IMR-90 (cell line): ENCODE measurements around the gene MIEN1.

Source experiments
- BHLHE40 ChIP-seq: fragments of 150-350 bp; IDR thresholded peaks from 2 replicates; pipeline ENCODE4 v1.6.1; 2016; ENCODE audit warnings: mild to moderate bottlenecking, low read depth, low read length
- CEBPB ChIP-seq: IDR thresholded peaks from 2 replicates; pipeline ENCODE4 v1.6.1; 2012; ENCODE audit warnings: low read depth, low read length, improper control_type of control experiment
- MAFK ChIP-seq: IDR thresholded peaks from 2 replicates; pipeline ENCODE4 v1.6.1; 2012; ENCODE audit warnings: low read depth, low read length, improper control_type of control experiment
- NFE2L2 ChIP-seq: fragments of 150-350 bp; IDR thresholded peaks from 2 replicates; pipeline ENCODE4 v1.6.1; 2016; ENCODE audit warnings: low read depth, mild to moderate bottlenecking, low read length
- POLR2A ChIP-seq: IDR thresholded peaks from 2 replicates; pipeline ENCODE4 v1.6.1; 2012; ENCODE audit warnings: mild to moderate bottlenecking, low read depth, low read length
- RAD21 ChIP-seq: IDR thresholded peaks from 2 replicates; pipeline ENCODE4 v1.6.1; 2012; ENCODE audit warnings: low read length, improper control_type of control experiment
- SMC3 ChIP-seq: fragments of 150-350 bp; IDR thresholded peaks from 2 replicates; pipeline ENCODE4 v1.6.1; 2016; ENCODE audit warnings: low read depth, mild to moderate bottlenecking, antibody characterized with exemption, low read length, moderate library complexity
- TF ChIP-seq, protein P1 (sequence below): conservative IDR thresholded peaks from 2 replicates; pipeline ENCODE4 v1.5.1; 2012; ENCODE audit warnings: mild to moderate bottlenecking, low read depth, low read length, improper control_type of control experiment
- TF ChIP-seq, protein P2 (sequence below): fragments of 150-350 bp; IDR thresholded peaks from 2 replicates; pipeline ENCODE4 v1.6.1; 2017; ENCODE audit warnings: mild to moderate bottlenecking, antibody characterized with exemption, low read length, low read depth

DNA sequence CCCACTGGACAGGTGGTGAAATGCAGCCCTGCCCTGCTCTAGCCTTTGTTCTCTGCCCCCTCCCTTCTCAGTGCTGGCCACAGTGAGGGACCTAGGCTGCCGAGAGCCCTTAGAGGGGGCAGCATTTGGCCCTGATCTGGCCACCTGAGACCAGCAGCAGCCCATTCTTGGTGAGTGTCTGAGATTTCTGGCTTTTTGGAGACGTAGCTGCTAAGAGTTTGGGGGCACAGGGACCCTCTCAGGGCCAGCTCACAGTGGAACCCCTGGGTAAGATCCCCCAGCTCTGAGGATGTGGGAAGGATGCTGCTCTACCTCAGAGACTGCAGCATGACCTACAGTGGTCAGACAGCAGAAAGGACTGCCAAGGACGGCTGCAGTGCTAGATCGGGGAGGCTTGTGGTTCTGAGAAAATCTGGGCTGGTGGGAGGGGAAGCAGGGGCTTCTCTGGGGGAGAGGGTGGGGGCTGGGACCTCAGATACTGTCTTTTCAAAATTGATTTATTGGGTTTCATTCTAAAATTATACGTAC lies 20.7 kb upstream of the MIEN1 start:
- no peak for TF ChIP-seq POLR2A
- TF ChIP-seq MAFK, result no peak
- TF ChIP-seq SMC3, result no peak
- TF ChIP-seq RAD21, result no peak
- TF ChIP-seq, protein P1, sequence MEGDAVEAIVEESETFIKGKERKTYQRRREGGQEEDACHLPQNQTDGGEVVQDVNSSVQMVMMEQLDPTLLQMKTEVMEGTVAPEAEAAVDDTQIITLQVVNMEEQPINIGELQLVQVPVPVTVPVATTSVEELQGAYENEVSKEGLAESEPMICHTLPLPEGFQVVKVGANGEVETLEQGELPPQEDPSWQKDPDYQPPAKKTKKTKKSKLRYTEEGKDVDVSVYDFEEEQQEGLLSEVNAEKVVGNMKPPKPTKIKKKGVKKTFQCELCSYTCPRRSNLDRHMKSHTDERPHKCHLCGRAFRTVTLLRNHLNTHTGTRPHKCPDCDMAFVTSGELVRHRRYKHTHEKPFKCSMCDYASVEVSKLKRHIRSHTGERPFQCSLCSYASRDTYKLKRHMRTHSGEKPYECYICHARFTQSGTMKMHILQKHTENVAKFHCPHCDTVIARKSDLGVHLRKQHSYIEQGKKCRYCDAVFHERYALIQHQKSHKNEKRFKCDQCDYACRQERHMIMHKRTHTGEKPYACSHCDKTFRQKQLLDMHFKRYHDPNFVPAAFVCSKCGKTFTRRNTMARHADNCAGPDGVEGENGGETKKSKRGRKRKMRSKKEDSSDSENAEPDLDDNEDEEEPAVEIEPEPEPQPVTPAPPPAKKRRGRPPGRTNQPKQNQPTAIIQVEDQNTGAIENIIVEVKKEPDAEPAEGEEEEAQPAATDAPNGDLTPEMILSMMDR, result no peak
- TF ChIP-seq, protein P2, sequence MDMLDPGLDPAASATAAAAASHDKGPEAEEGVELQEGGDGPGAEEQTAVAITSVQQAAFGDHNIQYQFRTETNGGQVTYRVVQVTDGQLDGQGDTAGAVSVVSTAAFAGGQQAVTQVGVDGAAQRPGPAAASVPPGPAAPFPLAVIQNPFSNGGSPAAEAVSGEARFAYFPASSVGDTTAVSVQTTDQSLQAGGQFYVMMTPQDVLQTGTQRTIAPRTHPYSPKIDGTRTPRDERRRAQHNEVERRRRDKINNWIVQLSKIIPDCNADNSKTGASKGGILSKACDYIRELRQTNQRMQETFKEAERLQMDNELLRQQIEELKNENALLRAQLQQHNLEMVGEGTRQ, result no peak
- no peak for TF ChIP-seq BHLHE40
- no peak for TF ChIP-seq CEBPB
- TF ChIP-seq NFE2L2, result no peak
